Stimulated activated CD8-positive, alpha-beta memory T cell treated with anti-CD3 and anti-CD28 coated beads, Interleukin-4, amount 100 ng/mL, for 24 hours (primary cell): ENCODE data around the gene PSME2.

Experiments used
- DNase-seq: peaks from one replicate; pipeline ENCODE4 v3.0.0-alpha.2; 2020; ENCODE audit warnings: low read depth

PSME2 gene

GRCh38 chr14:24093901-24094840 is 52.2 kb downstream of the PSME2 start, which contains the start of gene PCK2:
TSS of gene PCK2 (plus strand) at chr14:24094311. CDS start at chr14:24094406, 95 bp downstream.
- DNase-seq, result peak; percentile 82
